Measurements from ENCODE around the gene CBX3.

- no peak for TF ChIP-seq CTCF (IDR thresholded peaks at IDR 0.05; ENCODE audit: low read length)
- TF ChIP-seq EZH2 (IDR thresholded peaks at IDR 0.05; ENCODE audit: borderline replicate concordance, low read length), result no peak
These were observed 10.1 kb upstream of the CBX3 start for GRCh38 chr7:26191233-26191973.
